Measurements from ENCODE around the gene DISC1. TPM values are rescaled to one million over a fixed set of nuclear protein-coding genes. Genes with fewer than 3 reads are reported as not detected.

The DISC1 gene
- total and polyA plus RNA-seq, 2 of the 13 experiments (the other 11 are each of a cell fraction or from before 2014, with no cell fraction given) = 4.2 to 4.6 TPM

DNA sequence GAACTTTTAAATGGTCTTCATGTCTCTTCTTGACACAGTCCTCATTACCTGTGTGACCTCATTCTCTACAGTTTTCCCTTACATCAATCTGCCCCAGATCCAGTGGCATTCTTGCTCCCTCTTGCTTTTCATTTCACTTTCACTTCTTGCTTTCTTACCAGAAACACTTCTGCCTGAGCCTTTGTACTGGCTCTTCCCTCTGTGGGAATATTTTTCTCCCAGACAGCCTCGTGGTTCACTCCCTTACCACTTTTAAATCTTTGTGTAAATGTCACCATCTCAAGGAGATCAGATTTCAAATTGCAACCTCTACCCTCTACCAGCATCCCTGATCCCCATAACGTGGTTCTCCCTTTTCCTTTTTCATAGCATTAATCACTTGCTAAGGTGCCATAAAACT, 73.2 kb downstream of the DISC1 start:
- Histone ChIP-seq H3K9me3 (ENCODE audit: low read length) (no peaks in the 10 kb centered on the region), H3K36me3 (replicated peaks in 1 of 2; ENCODE audit: control insufficient read depth in 1 of 2, insufficient read depth in 2 of 2, low read length in 2 of 2) (no peaks in the 10 kb centered on the region; a peak in 1 of 5 replicates), H3K9ac (ENCODE audit: insufficient read depth, low read depth, low read length) (no peak overlapping the region), H3K27ac (ENCODE audit: extremely low read length, insufficient read depth, low read length) (no peak overlapping the region), H2AFZ (ENCODE audit: low read length) (no peak overlapping the region), H3K4me1 (ENCODE audit: insufficient read depth, low read length) (no peaks in the 10 kb centered on the region), H3K79me2 (ENCODE audit: insufficient read depth, low read length) (no peaks in the 10 kb centered on the region), H3K4me3 (replicated peaks in 1 of 3; ENCODE audit: insufficient read depth in 1 of 3, low read depth in 2 of 3, low read length in 3 of 3) (no peak overlapping the region), H3K4me2 (ENCODE audit: low read depth, low read length) (no peak overlapping the region), H4K20me1 (ENCODE audit: insufficient read depth, low read length) (no peaks in the 10 kb centered on the region), H3K27me3 (ENCODE audit: control insufficient read depth in 1 of 2, insufficient read depth in 2 of 2, low read length in 2 of 2) (no peaks in the 10 kb centered on the region)
- DNase-seq (ENCODE audit: low spot score) = no peak
- in situ Hi-C loops (cut with HindIII; ENCODE audit: extremely low pct_ligation_motif_present, low pct_unique_long_range_greater_than_20kb) = no loop called here
- CTCF ChIA-PET (ENCODE audit: low intra/inter-chr PET ratio, low total read pairs) = no interaction called here
- WGBS (ENCODE audit: low lambda C conversion rate) = 71% methylated on average over 2 of the region's 2 CpGs
- FAIRE-seq = no peak
- no peak for ATAC-seq
- BruUV-seq (replicated peaks) = no TSS peak
- POLR2A ChIA-PET = no interaction called here
- intact Hi-C loops (cut with micrococcal nuclease; ENCODE audit: unreplicated experiment) = loop anchor here (1.0 kb wide), 1 partner anchor 36 kb away; no protein-coding TSS in a partner anchor
- TF ChIP-seq REL (CRISPR knock-in tag; conservative IDR thresholded peaks at IDR 0.05) (no peak), SUZ12 (IDR thresholded peaks at IDR 0.05; ENCODE audit: low read depth, low read length) (no peak), CENPBD1 (CRISPR knock-in tag; IDR thresholded peaks at IDR 0.05; ENCODE audit: borderline replicate concordance, low read depth) (no peak), MXI1 (IDR thresholded peaks at IDR 0.05; ENCODE audit: borderline replicate concordance, low read depth, low read length) (no peak), ZNF574 (CRISPR knock-in tag; IDR thresholded peaks at IDR 0.05) (no peak), ERF (CRISPR knock-in tag; IDR thresholded peaks at IDR 0.05) (no peak), ZNF432 (CRISPR knock-in tag; IDR thresholded peaks at IDR 0.05; ENCODE audit: borderline replicate concordance) (no peak), NCOA5 (CRISPR knock-in tag; IDR thresholded peaks at IDR 0.05) (no peak), EEA1 (CRISPR knock-in tag; IDR thresholded peaks at IDR 0.05; ENCODE audit: borderline replicate concordance) (no peak), HMG20B (CRISPR knock-in tag; conservative IDR thresholded peaks at IDR 0.05) (no peak)
- TF ChIP-seq, protein P1, sequence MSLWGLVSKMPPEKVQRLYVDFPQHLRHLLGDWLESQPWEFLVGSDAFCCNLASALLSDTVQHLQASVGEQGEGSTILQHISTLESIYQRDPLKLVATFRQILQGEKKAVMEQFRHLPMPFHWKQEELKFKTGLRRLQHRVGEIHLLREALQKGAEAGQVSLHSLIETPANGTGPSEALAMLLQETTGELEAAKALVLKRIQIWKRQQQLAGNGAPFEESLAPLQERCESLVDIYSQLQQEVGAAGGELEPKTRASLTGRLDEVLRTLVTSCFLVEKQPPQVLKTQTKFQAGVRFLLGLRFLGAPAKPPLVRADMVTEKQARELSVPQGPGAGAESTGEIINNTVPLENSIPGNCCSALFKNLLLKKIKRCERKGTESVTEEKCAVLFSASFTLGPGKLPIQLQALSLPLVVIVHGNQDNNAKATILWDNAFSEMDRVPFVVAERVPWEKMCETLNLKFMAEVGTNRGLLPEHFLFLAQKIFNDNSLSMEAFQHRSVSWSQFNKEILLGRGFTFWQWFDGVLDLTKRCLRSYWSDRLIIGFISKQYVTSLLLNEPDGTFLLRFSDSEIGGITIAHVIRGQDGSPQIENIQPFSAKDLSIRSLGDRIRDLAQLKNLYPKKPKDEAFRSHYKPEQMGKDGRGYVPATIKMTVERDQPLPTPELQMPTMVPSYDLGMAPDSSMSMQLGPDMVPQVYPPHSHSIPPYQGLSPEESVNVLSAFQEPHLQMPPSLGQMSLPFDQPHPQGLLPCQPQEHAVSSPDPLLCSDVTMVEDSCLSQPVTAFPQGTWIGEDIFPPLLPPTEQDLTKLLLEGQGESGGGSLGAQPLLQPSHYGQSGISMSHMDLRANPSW (CRISPR knock-in tag; IDR thresholded peaks at IDR 0.05; ENCODE audit: borderline replicate concordance) = no peak
